Activated CD8-positive, alpha-beta T cell treated with anti-CD3 and anti-CD28 coated beads for 36 hours (primary cell): ENCODE results near the gene HOXD4. TPM values are rescaled to one million over a fixed set of nuclear protein-coding genes. Genes with fewer than 3 reads are reported as not detected.

ENCODE experiments used
- ATAC-seq: fragments of 200-7000 bp; cut with Tn5 transposase; one replicate; pipeline ENCODE4 v1.10.0; 2021; ENCODE audit warnings: mild to moderate bottlenecking, moderate library complexity
- CTCF ChIA-PET: fragments of 350-600 bp; sonication (Branson Sonifier 250); formaldehyde crosslinking; loops from one replicate; lab custom pipeline; 2021; ENCODE audit warnings: antibody characterized with exemption; lab: Charles Lee
- POLR2A ChIA-PET: fragments of 350-600 bp; sonication (Branson Sonifier 250); formaldehyde crosslinking; loops from one replicate; lab custom pipeline; 2021; ENCODE audit warnings: antibody characterized with exemption; lab: Charles Lee
- DNase-seq: peaks from one replicate; pipeline ENCODE4 v3.0.0-alpha.2; 2020
- H3K27ac Mint-ChIP-seq: one replicate; pipeline ENCODE4 v1.8.0; 2021; ENCODE audit warnings: mild to moderate bottlenecking, mixed read lengths
- H3K27me3 Mint-ChIP-seq: one replicate; pipeline ENCODE4 v1.8.0; 2021; ENCODE audit warnings: mixed read lengths
- H3K36me3 Mint-ChIP-seq: one replicate; pipeline ENCODE4 v1.8.0; 2021; ENCODE audit warnings: low read depth, mixed read lengths
- H3K4me1 Mint-ChIP-seq: one replicate; pipeline ENCODE4 v1.8.0; 2021; ENCODE audit warnings: low read depth, mixed read lengths
- H3K4me3 Mint-ChIP-seq: one replicate; pipeline ENCODE4 v1.8.0; 2021; ENCODE audit warnings: mild to moderate bottlenecking, moderate library complexity, mixed read lengths
- H3K9me3 Mint-ChIP-seq: one replicate; pipeline ENCODE4 v1.8.0; 2021; ENCODE audit warnings: mixed read lengths
- CTCF ChIP-seq: fragments of 200-600 bp; IDR thresholded peaks from one replicate; pipeline ENCODE4 v1.8.0; 2022; ENCODE audit warnings: antibody characterized with exemption, mild to moderate bottlenecking
- intact Hi-C: fragments of 100-400 bp; cut with micrococcal nuclease; formaldehyde crosslinking; loops from one replicate; pipeline ENCODE4 v1.10.0; 2022
- total RNA-seq, 2 experiments: library from RNA; stranded (reverse); gene quantifications; one replicate each; pipeline ENCODE4 v1.2.3, GENCODE V29; 2021

The HOXD4 gene
- total RNA-seq, 2 experiments from 2014 or later, result not detected

- H3K27ac Mint-ChIP-seq, result no peak overlapping the region
- no peak overlapping the region for H3K4me3 Mint-ChIP-seq
- no peak for TF ChIP-seq CTCF
- DNase-seq (no peak), ATAC-seq (no peak)
- intact Hi-C loops, result no loop called here
- H3K9me3 Mint-ChIP-seq, result no peaks in the 10 kb centered on the region
- peaks cover 84% of the 10 kb centered on the region for H3K27me3 Mint-ChIP-seq
- peaks cover 7% of the 10 kb centered on the region for H3K4me1 Mint-ChIP-seq
- CTCF ChIA-PET, result interaction anchor here (1.4 to 2.7 kb wide), 4 partner anchors 10 to 305 kb away, joined by 3 to 17 read pairs (median 6); no protein-coding TSS in a partner anchor
- POLR2A ChIA-PET, result interaction anchor here (0.7 kb wide), 1 partner anchor 76 kb away, joined by 3 read pairs; no protein-coding TSS in a partner anchor
- no peaks in the 10 kb centered on the region for H3K36me3 Mint-ChIP-seq
These were observed 1.3 kb upstream of the HOXD4 start for GRCh38 chr2:176149939-176150583.

GRCh38 chr2:176150584-176151441, 537 bp upstream of the HOXD4 start:
- ChIA-PET POLR2A (interaction anchor here (0.7 kb wide), 1 partner anchor 77 kb away, joined by 3 read pairs; no protein-coding TSS in a partner anchor), CTCF (interaction anchor here (0.8 to 2.7 kb wide), 5 partner anchors 10 to 402 kb away, joined by 3 to 17 read pairs (median 4); no protein-coding TSS in a partner anchor)
- H3K4me3 Mint-ChIP-seq, result no peak overlapping the region
- H3K9me3 Mint-ChIP-seq, result no peaks in the 10 kb centered on the region
- H3K4me1 Mint-ChIP-seq, result peaks cover 7% of the 10 kb centered on the region
- ATAC-seq (no peak), DNase-seq (no peak)
- no peaks in the 10 kb centered on the region for H3K36me3 Mint-ChIP-seq
- peaks cover 83% of the 10 kb centered on the region for H3K27me3 Mint-ChIP-seq
- H3K27ac Mint-ChIP-seq, result no peak overlapping the region
- no peak for TF ChIP-seq CTCF
- intact Hi-C loops, result no loop called here

GRCh38 chr2:176152350-176153181, 1.2 kb downstream of the HOXD4 start:
- ATAC-seq (no peak), DNase-seq (no peak)
- no peaks in the 10 kb centered on the region for H3K9me3 Mint-ChIP-seq
- ChIA-PET CTCF (interaction anchor here (0.9 to 2.7 kb wide), 4 partner anchors 12 to 499 kb away, joined by 3 to 17 read pairs (median 6); no protein-coding TSS in a partner anchor), POLR2A (interaction anchor here (1.0 kb wide), 1 partner anchor 9 kb away, joined by 3 read pairs; no protein-coding TSS in a partner anchor)
- TF ChIP-seq CTCF, result no peak
- H3K27ac Mint-ChIP-seq, result no peak overlapping the region
- no peak overlapping the region for H3K4me3 Mint-ChIP-seq
- H3K4me1 Mint-ChIP-seq, result peaks cover 10% of the 10 kb centered on the region
- intact Hi-C loops, result no loop called here
- H3K36me3 Mint-ChIP-seq, result no peaks in the 10 kb centered on the region
- peaks cover 78% of the 10 kb centered on the region for H3K27me3 Mint-ChIP-seq

GRCh38 chr2:176154576-176155252, 3.4 kb downstream of the HOXD4 start:
- TF ChIP-seq CTCF, result no peak
- no peak overlapping the region for H3K27ac Mint-ChIP-seq
- intact Hi-C loops, result no loop called here
- ATAC-seq (no peak), DNase-seq (no peak)
- peaks cover 72% of the 10 kb centered on the region for H3K27me3 Mint-ChIP-seq
- peaks cover 15% of the 10 kb centered on the region for H3K4me1 Mint-ChIP-seq
- ChIA-PET POLR2A (no interaction called here), CTCF (interaction anchor here (1.0 to 2.3 kb wide), 5 partner anchors 16 to 400 kb away, joined by 3 to 7 read pairs (median 4); no protein-coding TSS in a partner anchor)
- H3K36me3 Mint-ChIP-seq, result no peaks in the 10 kb centered on the region
- no peaks in the 10 kb centered on the region for H3K9me3 Mint-ChIP-seq
- H3K4me3 Mint-ChIP-seq, result no peak overlapping the region
